ENCODE results near the gene WDR87.

Gene WDR87

DNA sequence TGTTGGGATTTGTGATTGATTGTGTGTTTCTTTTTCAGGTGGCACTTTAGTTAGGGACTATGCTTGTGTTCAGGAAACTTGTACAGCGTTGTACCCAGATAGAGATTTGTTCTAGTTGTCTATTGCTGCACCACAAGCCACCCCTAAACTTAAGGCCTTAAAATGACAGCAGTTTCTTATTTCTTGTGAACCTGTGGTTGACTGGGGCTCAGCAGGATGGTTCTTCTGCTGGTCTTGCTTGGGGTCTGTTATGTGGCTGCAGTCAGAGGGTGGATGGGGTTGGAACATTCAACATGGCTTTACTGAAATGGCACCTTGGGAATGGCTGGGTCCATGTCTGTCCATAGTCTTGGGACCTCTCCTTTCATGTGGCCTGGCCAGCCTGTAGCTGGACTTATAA lies 28.9 kb upstream of the WDR87 start:
- H3K79me2 ChIP-seq (ENCODE audit: insufficient read depth, low read length), result peaks cover 4% of the 10 kb centered on the region; the same call in 1 of the 2 replicates
- no peak overlapping the region for H3K4me3 ChIP-seq (ENCODE audit: low read depth in 1 of 2, low read length in 2 of 2)
- DNase-seq, result no peak
- no peaks in the 10 kb centered on the region for H3K27me3 ChIP-seq (ENCODE audit: insufficient read depth, low read length, poor library complexity)
- ATAC-seq (ENCODE audit: insufficient read depth, low read depth), result no peak
- peaks cover 4% of the 10 kb centered on the region; the same call in 1 of the 2 replicates for H4K20me1 ChIP-seq (ENCODE audit: insufficient read depth, low read length)
- H3K36me3 ChIP-seq (ENCODE audit: insufficient read depth, low read length), result no peaks in the 10 kb centered on the region
- H3K4me1 ChIP-seq (ENCODE audit: insufficient read depth, low read length), result no peaks in the 10 kb centered on the region
- no peak overlapping the region for H3K27ac ChIP-seq (ENCODE audit: low read length)
- no peaks in the 10 kb centered on the region for H3K9me3 ChIP-seq (ENCODE audit: insufficient read depth, low read length, severe bottlenecking)
- H3K9ac ChIP-seq (ENCODE audit: low read depth, low read length), result no peak overlapping the region
- H2AFZ ChIP-seq (ENCODE audit: low read depth, low read length), result no peak overlapping the region
- H3K4me2 ChIP-seq (ENCODE audit: insufficient read depth, low read length), result no peak overlapping the region
- TF ChIP-seq, protein P1, sequence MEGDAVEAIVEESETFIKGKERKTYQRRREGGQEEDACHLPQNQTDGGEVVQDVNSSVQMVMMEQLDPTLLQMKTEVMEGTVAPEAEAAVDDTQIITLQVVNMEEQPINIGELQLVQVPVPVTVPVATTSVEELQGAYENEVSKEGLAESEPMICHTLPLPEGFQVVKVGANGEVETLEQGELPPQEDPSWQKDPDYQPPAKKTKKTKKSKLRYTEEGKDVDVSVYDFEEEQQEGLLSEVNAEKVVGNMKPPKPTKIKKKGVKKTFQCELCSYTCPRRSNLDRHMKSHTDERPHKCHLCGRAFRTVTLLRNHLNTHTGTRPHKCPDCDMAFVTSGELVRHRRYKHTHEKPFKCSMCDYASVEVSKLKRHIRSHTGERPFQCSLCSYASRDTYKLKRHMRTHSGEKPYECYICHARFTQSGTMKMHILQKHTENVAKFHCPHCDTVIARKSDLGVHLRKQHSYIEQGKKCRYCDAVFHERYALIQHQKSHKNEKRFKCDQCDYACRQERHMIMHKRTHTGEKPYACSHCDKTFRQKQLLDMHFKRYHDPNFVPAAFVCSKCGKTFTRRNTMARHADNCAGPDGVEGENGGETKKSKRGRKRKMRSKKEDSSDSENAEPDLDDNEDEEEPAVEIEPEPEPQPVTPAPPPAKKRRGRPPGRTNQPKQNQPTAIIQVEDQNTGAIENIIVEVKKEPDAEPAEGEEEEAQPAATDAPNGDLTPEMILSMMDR (IDR thresholded peaks at IDR 0.05; ENCODE audit: borderline replicate concordance, extremely low read depth, low read length, poor library complexity, severe bottlenecking), result no peak
- no peak for TF ChIP-seq EZH2 (IDR thresholded peaks at IDR 0.05; ENCODE audit: borderline replicate concordance, low read depth, low read length, severe bottlenecking)

DNA sequence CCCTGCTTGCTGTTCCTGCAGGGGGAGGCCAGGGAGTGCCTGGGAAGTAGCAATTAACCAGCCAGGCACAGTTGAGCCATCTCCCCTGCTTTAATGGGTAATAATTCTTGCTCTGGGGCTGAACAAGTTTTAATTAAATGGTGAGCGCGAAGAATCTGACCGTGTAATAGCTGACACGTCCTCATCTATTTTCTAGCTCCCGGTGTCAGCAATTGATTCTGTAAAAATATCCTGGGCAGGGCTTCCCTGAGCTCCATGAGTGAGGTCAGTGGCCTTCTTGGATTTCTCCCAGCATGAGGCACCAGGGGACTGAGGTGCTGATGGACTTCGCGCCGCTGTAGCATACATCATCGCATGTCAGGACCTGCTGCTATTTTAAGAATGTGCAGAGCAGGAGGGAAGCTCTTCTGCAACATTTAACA lies 27.6 kb upstream of the WDR87 start:
- Histone ChIP-seq H3K4me2 (ENCODE audit: insufficient read depth, low read length) (no peak overlapping the region), H3K4me3 (ENCODE audit: low read depth in 1 of 2, low read length in 2 of 2) (no peak overlapping the region), H3K9me3 (ENCODE audit: insufficient read depth, low read length, severe bottlenecking) (no peaks in the 10 kb centered on the region), H3K27me3 (ENCODE audit: insufficient read depth, low read length, poor library complexity) (no peaks in the 10 kb centered on the region), H2AFZ (ENCODE audit: low read depth, low read length) (no peak overlapping the region), H3K9ac (ENCODE audit: low read depth, low read length) (no peak overlapping the region), H4K20me1 (ENCODE audit: insufficient read depth, low read length) (peaks cover 4% of the 10 kb centered on the region; the same call in 1 of the 2 replicates), H3K79me2 (ENCODE audit: insufficient read depth, low read length) (peaks cover 4% of the 10 kb centered on the region; the same call in 1 of the 2 replicates), H3K27ac (ENCODE audit: low read length) (no peak overlapping the region), H3K4me1 (ENCODE audit: insufficient read depth, low read length) (no peaks in the 10 kb centered on the region), H3K36me3 (ENCODE audit: insufficient read depth, low read length) (no peaks in the 10 kb centered on the region)
- TF ChIP-seq, protein P1 (IDR thresholded peaks at IDR 0.05; ENCODE audit: borderline replicate concordance, extremely low read depth, low read length, poor library complexity, severe bottlenecking), result no peak
- no peak for TF ChIP-seq EZH2 (IDR thresholded peaks at IDR 0.05; ENCODE audit: borderline replicate concordance, low read depth, low read length, severe bottlenecking)
- DNase-seq, result no peak
- ATAC-seq (ENCODE audit: insufficient read depth, low read depth), result no peak

DNA sequence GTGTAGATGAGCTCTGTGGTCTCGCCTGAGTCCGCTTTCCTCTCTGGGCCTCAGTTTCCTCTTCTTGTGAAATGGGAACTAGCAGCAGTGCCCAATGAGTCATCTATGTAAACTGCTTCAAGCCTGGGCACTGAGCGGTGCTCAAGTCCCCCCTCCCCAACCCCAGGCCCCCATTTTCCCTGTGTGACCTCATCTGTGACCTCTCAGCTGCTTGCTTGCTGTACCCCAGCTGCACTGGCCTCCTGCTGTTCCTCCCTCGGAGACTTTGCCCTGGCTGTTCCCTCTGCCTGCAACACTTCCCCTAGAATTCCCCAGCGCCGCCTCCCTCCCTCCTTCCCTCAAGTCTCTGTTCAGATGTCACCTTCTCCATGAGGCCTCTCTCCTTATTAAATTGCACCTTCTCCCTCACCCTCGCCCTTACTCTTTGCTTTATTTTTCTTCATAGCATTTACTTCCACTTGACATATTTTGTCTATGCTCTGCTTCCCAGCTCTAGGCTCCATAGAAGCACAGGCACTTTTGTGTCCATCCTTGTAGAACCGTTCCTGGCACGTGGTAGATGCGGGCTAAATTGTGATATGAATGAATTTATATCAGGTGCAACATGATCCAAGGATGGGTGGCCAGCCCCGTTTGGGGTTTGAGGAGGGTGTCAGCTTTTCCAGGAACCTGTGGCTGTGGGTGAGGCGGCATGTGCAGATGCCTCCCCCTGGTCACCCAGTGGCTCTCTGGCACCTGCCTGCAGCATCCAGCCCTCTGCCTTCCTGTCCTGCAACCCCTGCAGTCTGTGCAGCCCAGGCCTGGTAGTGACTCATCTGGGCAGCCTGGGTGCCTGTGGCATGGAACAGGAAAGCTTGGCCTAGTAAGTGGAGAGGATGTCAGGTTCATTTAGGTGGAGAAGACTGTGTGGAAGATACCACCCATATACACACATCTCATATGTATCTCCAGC lies 26.9 kb upstream of the WDR87 start:
- Histone ChIP-seq H3K9ac (ENCODE audit: low read depth, low read length) (no peak overlapping the region), H3K27ac (ENCODE audit: low read length) (no peak overlapping the region), H3K4me3 (ENCODE audit: low read depth in 1 of 2, low read length in 2 of 2) (no peak overlapping the region), H3K4me1 (ENCODE audit: insufficient read depth, low read length) (no peaks in the 10 kb centered on the region), H4K20me1 (ENCODE audit: insufficient read depth, low read length) (peaks cover 4% of the 10 kb centered on the region; the same call in 1 of the 2 replicates), H3K79me2 (ENCODE audit: insufficient read depth, low read length) (peaks cover 4% of the 10 kb centered on the region; the same call in 1 of the 2 replicates), H2AFZ (ENCODE audit: low read depth, low read length) (no peak overlapping the region), H3K27me3 (ENCODE audit: insufficient read depth, low read length, poor library complexity) (no peaks in the 10 kb centered on the region), H3K4me2 (ENCODE audit: insufficient read depth, low read length) (no peak overlapping the region), H3K36me3 (ENCODE audit: insufficient read depth, low read length) (no peaks in the 10 kb centered on the region), H3K9me3 (ENCODE audit: insufficient read depth, low read length, severe bottlenecking) (no peaks in the 10 kb centered on the region)
- no peak for ATAC-seq (ENCODE audit: insufficient read depth, low read depth)
- no peak for DNase-seq
- TF ChIP-seq, protein P1 (IDR thresholded peaks at IDR 0.05; ENCODE audit: borderline replicate concordance, extremely low read depth, low read length, poor library complexity, severe bottlenecking), result no peak
- no peak for TF ChIP-seq EZH2 (IDR thresholded peaks at IDR 0.05; ENCODE audit: borderline replicate concordance, low read depth, low read length, severe bottlenecking)
